HTR-8/SVneo (cell line): Measurements from ENCODE around the gene SSR4.

Source experiments
- DNase-seq: peaks from one replicate; pipeline ENCODE4 v3.0.0; 2011; ENCODE audit warnings: low spot score, mixed read lengths; ENCODE audit not compliant: insufficient read length
- FAIRE-seq: peaks from 2 replicates; lab custom pipeline; 2011; peaks lifted over from hg19 to GRCh38; lab: Jason Lieb, UNC

Gene SSR4

GRCh38 chrX:153779891-153780677 lies 14.4 kb upstream of the SSR4 start:
- no peak for DNase-seq
- no peak for FAIRE-seq

- DNase-seq, result no peak
- FAIRE-seq, result no peak
Observed at GRCh38 chrX:153780678-153781427, 13.6 kb upstream of the SSR4 start, which contains the start of gene SRPK3. Gene SRPK3 (plus strand): TSS chrX:153781041. CDS start chrX:153781087, 46 bp downstream.

- no peak for FAIRE-seq
Observed at GRCh38 chrX:153781428-153782047, 12.9 kb upstream of the SSR4 start.

GRCh38 chrX:153782313-153782712 lies 12.2 kb upstream of the SSR4 start:
- no peak for DNase-seq
- FAIRE-seq, result no peak

More at GRCh38 chrX:153781428-153782047, 12.9 kb upstream of the SSR4 start:
- no peak for DNase-seq

- DNase-seq, result no peak
- FAIRE-seq, result no peak
Observed at GRCh38 chrX:153782871-153783270, 11.6 kb upstream of the SSR4 start.

GRCh38 chrX:153783378-153784013 lies 11.0 kb upstream of the SSR4 start:
- FAIRE-seq (no peak), DNase-seq (no peak)

- DNase-seq, result no peak
- no peak for FAIRE-seq
Observed at GRCh38 chrX:153784325-153784967, 10.0 kb upstream of the SSR4 start.

GRCh38 chrX:153786669-153787068 lies 7.8 kb upstream of the SSR4 start:
- FAIRE-seq, result no peak
- DNase-seq, result no peak

GRCh38 chrX:153789654-153790053 lies 4.8 kb upstream of the SSR4 start:
- DNase-seq (no peak), FAIRE-seq (no peak)

GRCh38 chrX:153791104-153791852 lies 3.2 kb upstream of the SSR4 start:
- DNase-seq (no peak), FAIRE-seq (no peak)

- DNase-seq, result no peak
- FAIRE-seq, result no peak
Observed at GRCh38 chrX:153792368-153792767, 2.1 kb upstream of the SSR4 start.

GRCh38 chrX:153793291-153793690 lies 1.2 kb upstream of the SSR4 start:
- DNase-seq (no peak), FAIRE-seq (no peak)

GRCh38 chrX:153794897-153795816 lies 689 bp downstream of the SSR4 start:
- DNase-seq (no peak), FAIRE-seq (no peak)

GRCh38 chrX:153797415-153798015 lies 3.0 kb downstream of the SSR4 start:
- FAIRE-seq (no peak), DNase-seq (no peak)

- FAIRE-seq, result no peak
- no peak for DNase-seq
Observed at GRCh38 chrX:153799326-153799725, 4.9 kb downstream of the SSR4 start.

GRCh38 chrX:153800177-153800722 lies 5.8 kb downstream of the SSR4 start:
- FAIRE-seq, result no peak
- DNase-seq, result no peak

GRCh38 chrX:153800746-153801145 lies 6.3 kb downstream of the SSR4 start:
- no peak for DNase-seq
- FAIRE-seq, result no peak

- DNase-seq, result no peak
- FAIRE-seq, result no peak
Observed at GRCh38 chrX:153801669-153802068, 7.2 kb downstream of the SSR4 start.
